ENCODE results near the gene ZNF213.

Gene ZNF213

DNA sequence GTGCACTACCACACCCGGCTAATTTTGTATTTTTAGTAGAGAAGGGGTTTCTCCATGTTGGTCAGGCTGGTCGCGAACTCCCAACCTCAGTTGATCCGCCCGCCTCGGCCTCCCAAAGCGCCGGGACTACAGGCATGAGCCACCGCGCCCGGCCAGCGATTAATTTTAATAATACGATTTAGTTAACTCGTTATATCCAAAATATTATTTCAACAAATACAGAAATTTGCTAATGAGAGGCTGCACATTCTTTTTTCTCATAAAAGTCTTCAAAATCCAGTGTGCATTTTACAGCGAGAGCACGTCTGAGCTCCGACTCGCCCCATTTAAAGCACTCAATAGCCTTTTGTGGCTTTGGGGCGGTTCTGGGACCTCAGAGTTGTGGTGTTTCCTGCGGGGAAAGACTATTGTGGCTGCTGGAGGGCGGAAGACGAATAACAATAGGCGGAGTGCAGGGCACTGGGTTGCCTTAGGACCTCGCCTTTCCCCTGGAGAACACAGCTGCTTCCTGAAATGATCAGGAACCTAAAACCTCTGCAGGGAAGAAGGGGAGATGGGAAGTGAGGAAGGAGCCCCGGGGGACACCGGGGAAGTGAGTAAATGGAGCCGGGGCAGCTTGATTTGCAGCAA, 32.9 kb upstream of the ZNF213 start:
- DNase-seq (ENCODE audit: insufficient read length, low spot score) (no peak), FAIRE-seq (no peak)
- TF ChIP-seq, protein P1, sequence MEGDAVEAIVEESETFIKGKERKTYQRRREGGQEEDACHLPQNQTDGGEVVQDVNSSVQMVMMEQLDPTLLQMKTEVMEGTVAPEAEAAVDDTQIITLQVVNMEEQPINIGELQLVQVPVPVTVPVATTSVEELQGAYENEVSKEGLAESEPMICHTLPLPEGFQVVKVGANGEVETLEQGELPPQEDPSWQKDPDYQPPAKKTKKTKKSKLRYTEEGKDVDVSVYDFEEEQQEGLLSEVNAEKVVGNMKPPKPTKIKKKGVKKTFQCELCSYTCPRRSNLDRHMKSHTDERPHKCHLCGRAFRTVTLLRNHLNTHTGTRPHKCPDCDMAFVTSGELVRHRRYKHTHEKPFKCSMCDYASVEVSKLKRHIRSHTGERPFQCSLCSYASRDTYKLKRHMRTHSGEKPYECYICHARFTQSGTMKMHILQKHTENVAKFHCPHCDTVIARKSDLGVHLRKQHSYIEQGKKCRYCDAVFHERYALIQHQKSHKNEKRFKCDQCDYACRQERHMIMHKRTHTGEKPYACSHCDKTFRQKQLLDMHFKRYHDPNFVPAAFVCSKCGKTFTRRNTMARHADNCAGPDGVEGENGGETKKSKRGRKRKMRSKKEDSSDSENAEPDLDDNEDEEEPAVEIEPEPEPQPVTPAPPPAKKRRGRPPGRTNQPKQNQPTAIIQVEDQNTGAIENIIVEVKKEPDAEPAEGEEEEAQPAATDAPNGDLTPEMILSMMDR (IDR thresholded peaks at IDR 0.05; ENCODE audit: insufficient read depth, missing control alignments) = no peak

DNA sequence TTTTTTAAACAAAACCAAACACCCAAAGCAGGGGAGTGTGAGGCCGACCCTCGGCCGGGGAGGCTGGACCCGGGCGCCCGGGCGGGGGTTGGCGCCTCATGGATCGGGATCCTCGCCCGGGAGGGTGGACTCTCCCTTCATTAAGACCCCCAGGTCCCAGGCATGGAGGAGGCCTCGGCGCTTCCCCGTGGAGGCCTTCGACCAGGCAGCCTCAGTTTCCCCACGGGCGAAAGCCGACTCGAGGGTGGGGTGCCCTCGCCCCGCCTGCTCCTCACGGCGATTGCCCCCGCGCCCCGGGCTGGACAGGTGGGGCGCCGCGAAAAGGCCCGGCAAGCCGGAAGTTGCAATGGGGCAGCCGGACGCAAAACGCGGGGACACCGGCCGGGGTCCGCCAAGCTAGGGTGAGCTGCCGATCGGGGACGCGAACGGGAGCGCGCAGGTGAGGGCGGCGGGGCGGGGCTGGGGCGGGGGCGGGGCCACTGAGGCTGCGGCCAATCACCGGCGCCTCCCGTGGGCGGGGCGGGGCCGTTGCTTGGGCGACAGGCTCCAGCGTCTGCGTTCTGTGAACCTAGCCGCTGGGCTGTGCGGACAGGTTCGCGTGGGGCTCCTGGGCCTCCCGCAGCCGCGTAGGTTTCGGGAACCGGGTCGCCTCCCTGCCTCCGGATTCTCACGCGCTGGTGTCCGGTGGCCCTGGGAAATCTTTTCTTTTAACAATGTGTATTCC, 28.5 kb upstream of the ZNF213 start:
- no peak for FAIRE-seq
- TF ChIP-seq, protein P1 (IDR thresholded peaks at IDR 0.05; ENCODE audit: insufficient read depth, missing control alignments) = no peak
- peak; percentile 98 for DNase-seq (ENCODE audit: insufficient read length, low spot score)

DNA sequence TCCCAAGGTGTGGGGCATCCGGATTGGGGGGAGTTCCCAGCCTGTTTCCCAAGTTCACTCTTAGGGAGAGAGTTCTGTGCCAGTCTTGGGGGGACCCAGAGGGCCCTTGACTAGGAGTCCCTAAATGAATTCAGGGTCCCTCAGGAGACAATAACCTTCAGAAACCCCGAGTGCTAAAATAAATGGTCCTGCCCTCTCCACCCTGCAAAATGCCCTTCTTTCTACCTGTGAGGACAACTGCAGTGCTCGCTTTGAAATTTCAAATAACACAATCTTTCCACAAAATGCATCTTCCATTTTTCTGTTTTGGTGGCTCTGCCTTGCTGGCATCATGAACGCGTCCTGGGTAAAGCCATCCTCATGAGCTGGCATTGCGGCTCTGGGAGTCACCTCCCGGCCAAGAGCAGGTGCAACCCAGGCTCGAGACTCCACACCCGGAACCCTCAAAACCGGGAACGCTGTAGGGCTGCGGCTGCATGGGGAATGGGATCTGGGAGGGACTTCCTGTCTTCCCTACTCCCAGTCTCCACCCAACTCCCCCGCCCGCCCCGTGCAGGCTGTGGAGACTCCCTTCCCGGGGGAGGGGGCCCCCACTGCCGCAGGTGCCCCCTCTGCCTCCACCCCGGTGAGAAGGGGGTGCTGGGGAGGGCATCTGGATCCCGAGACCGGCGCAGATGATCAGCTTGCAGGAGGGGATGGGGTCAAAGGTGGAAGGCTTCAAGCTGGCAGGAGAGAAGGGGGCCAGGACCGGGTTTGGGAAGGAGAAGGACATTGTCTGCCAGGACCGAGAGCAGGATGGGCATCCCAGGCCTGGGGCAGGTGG, 22.6 kb upstream of the ZNF213 start, which contains the start of gene ZNF205:
TSS of gene ZNF205 (plus strand) at position 529 of the 823 bp plus-strand sequence. CDS start 845 bp downstream, outside the sequence.
- FAIRE-seq = no peak
- TF ChIP-seq, protein P1 (IDR thresholded peaks at IDR 0.05; ENCODE audit: insufficient read depth, missing control alignments) = no peak
- DNase-seq (ENCODE audit: insufficient read length, low spot score) = peak; percentile 93

DNA sequence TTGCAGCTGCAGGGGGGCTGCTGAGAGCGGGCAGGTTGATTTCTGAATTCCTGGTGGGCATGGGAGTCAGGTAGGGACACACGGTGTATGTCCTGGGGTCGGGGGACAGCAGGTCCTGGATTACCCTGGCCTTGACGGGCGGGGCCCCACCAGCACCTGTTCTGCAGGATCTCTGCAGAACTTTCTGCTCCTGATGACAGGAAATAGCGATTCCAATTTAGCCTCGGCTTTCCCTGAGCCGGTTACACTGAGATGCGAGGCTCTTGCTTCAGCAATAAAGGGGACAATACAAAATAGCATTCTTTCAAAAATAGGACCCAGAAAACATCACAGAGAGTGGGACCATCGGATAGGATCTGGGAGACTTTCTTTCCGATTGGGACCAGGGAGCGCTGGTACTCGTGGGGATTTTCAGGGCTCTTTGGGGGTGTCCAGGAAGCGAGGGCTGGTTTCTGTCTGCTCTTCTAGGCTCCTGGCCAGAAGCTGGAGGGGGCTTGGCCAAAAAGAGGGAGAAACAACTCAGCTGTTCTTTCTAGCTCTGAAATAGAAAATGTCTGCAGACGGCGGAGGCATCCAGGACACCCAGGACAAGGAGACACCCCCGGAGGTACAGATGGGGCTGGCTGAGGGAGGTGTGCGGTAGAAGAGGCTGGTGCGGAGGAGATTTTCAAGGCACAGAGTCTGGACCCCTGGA, 21.8 kb upstream of the ZNF213 start:
- TF ChIP-seq, protein P1 (IDR thresholded peaks at IDR 0.05; ENCODE audit: insufficient read depth, missing control alignments) = no peak
- peak; percentile 13 for DNase-seq (ENCODE audit: insufficient read length, low spot score)
- FAIRE-seq = no peak

DNA sequence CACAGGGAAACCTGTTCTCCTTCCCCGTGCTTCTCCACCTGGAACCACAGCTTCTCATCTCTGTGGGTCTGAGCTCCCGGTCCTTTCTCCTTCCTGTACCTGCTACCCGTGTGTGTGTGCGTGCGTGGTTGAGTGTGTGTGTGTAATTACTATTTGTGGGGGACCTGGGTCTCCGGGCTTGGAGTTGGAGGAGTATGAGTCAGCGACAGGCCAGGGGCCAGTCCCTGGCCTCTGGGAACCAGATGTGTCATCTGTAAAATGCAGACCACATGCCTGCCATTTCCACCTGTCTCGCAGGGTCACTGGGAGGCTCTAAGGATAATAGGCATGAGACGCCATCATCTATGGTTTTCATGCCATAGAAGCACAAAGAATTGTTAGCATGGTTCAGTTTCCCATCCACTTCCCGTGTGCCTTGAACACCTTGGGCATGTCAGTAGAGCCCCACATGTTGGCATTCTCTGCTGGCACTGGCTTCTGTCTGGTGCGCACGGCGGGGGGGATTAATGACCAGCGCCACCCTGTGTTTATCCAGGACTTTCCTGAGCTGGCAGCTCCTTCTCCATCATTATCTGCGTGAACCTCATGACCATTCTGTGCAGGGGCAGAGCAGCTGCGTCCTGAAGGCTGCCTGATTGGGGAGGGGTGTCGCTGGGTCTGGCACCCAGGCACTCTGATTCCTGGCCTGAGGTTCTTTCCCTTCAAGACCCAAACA, 20.9 kb upstream of the ZNF213 start:
- FAIRE-seq (no peak), DNase-seq (ENCODE audit: insufficient read length, low spot score) (peak; percentile 39)
- TF ChIP-seq, protein P1 (IDR thresholded peaks at IDR 0.05; ENCODE audit: insufficient read depth, missing control alignments) = no peak

DNA sequence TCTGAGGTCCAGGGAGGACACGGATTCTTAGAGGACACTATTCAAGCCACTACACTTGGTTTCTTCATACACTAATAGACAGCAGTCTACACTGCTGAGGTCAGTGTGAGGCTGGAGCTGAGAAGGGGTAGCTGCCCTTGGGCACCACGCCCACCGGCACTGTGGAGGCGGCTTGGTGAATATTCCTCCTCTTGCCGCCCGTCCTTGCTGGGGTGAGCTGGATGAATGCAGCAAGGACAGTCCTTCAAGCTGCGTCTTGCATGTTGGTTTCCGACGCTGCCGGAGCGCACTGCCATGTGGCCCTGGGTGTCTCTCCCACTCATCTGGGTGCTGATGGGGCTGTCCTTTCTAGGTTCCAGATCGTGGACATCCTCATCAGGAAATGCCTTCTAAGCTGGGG, 19.8 kb upstream of the ZNF213 start:
- DNase-seq (ENCODE audit: insufficient read length, low spot score) = peak; percentile 26
- TF ChIP-seq, protein P1 (IDR thresholded peaks at IDR 0.05; ENCODE audit: insufficient read depth, missing control alignments) = no peak
- no peak for FAIRE-seq
